GM18502 (cell line): Measurements from ENCODE around the gene CCDC87.
"Not testable (repeated sequence)": the region's sequence is repeated elsewhere in the genome, so short reads cannot be mapped to it uniquely, and the experiment has no call there.

ENCODE experiments used
- ATAC-seq: cut with Tn5 transposase; IDR thresholded peaks from one replicate; pipeline ENCODE4 v1.9.1; 2021; ENCODE audit warnings: mild to moderate bottlenecking; ENCODE audit not compliant: unreplicated experiment, poor library complexity

The CCDC87 gene, protein sequence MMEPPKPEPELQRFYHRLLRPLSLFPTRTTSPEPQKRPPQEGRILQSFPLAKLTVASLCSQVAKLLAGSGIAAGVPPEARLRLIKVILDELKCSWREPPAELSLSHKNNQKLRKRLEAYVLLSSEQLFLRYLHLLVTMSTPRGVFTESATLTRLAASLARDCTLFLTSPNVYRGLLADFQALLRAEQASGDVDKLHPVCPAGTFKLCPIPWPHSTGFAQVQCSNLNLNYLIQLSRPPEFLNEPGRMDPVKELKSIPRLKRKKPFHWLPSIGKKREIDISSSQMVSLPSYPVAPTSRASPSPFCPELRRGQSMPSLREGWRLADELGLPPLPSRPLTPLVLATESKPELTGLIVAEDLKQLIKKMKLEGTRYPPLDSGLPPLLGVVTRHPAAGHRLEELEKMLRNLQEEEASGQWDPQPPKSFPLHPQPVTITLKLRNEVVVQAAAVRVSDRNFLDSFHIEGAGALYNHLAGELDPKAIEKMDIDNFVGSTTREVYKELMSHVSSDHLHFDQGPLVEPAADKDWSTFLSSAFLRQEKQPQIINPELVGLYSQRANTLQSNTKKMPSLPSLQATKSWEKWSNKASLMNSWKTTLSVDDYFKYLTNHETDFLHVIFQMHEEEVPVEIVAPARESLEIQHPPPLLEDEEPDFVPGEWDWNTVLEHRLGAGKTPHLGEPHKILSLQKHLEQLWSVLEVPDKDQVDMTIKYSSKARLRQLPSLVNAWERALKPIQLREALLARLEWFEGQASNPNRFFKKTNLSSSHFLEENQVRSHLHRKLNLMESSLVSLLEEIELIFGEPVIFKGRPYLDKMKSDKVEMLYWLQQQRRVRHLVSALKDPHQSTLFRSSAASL

DNA sequence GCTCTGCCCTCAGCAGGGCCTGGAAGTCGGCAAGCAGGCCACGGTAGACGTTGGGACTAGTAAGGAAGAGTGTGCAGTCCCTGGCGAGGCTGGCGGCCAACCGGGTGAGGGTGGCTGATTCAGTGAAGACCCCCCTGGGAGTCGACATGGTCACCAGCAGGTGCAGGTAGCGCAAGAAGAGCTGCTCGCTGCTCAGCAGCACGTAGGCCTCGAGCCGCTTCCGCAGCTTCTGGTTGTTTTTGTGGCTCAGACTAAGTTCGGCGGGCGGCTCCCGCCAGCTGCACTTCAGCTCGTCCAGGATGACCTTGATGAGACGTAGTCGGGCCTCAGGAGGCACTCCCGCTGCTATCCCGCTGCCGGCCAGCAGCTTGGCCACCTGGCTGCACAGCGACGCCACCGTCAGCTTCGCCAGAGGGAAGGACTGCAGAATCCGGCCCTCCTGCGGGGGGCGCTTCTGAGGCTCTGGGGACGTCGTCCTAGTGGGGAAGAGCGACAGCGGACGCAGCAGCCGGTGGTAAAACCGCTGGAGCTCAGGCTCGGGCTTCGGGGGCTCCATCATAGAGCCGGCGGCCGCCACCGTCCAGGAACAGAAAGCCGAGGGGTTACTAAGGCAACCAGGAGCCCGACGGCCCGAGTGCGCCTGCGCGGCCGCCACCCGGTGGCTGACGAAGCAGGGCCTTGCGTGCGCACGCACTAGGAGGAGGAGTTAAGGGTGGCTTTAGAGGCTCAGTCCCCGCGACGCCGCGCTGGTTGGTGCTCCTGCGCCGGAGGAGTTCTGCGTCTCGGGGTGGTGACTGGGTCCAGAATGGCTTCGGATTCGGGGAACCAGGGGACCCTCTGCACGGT is at the start of gene CCDC87, which contains the start of gene CCS:
TSS of gene CCDC87 (minus strand) at position 607 of the 846 bp plus-strand sequence. CDS start at position 559, 48 bp downstream.
TSS of gene CCS (plus strand) at position 729 of the 846 bp plus-strand sequence. CDS start at position 806, 77 bp downstream.
- ATAC-seq, result peak; percentile 92

DNA sequence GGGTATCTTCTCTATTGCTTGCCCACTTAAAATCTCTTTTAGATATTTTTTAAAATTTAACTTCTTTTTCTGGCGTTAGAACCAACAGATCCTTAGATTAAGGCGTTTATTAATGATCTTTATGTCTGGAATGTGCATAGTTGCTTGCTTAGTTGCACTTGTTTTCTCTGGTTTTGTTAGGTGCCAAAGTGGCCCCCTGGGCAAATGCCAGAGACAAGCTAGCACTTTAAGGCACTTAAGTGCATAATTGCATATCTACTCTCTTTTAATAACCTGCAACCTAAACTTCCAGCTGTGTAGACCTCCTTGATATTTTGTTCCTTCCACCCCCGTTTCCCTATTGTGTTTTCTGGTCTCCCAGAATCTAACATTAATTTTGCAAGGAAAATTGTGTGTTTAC is 49.0 kb upstream of the CCDC87 start:
- ATAC-seq, result no peak

DNA sequence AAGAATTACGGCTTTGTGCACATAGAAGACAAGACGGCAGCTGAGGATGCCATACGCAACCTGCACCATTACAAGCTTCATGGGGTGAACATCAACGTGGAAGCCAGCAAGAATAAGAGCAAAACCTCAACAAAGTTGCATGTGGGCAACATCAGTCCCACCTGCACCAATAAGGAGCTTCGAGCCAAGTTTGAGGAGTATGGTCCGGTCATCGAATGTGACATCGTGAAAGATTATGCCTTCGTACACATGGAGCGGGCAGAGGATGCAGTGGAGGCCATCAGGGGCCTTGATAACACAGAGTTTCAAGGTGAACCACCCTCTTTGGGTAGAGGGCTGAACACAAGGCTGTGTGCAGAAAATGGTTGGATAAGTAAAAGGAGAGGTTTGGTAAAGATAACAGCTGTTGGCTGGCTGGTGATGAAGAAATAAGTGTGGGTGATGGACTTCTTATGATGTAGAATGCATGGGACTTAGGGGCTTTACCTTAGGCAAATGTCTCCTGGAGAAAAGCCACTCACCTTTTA is 47.0 kb upstream of the CCDC87 start:
- ATAC-seq, result not testable (repeated sequence)

DNA sequence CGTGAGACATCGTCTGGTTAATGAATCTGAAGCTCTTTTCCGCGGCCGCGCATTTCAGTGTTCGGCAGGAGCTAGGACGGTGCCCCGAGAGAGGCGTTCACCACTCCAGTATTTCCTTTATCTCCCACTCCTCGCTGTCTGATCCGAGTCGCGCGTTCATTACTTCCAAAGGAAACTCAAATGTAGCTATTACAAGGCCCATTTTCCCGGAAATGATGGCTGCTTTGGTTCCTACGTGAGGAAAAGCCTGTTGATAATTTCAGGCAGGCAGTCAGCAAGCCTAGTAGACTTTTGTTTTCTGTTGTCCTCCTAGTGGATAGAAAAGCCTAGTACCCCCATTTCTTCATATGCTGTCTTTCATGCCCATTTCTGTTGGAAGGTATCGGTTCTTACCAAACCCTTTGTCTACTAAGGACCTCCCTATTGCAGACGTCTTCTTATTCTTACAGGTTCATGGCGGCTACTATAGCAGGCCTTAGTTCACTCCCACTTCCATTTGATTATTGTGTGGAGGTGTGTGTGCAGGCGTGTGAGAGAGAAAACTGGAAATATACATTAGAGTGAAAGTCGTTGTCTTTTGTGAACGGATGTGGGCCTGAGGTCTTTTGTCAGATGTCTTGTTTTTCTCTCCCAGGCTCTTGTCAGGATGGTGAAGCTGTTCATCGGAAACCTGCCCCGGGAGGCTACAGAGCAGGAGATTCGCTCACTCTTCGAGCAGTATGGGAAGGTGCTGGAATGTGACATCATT is 46.4 kb upstream of the CCDC87 start:
- no peak for ATAC-seq

DNA sequence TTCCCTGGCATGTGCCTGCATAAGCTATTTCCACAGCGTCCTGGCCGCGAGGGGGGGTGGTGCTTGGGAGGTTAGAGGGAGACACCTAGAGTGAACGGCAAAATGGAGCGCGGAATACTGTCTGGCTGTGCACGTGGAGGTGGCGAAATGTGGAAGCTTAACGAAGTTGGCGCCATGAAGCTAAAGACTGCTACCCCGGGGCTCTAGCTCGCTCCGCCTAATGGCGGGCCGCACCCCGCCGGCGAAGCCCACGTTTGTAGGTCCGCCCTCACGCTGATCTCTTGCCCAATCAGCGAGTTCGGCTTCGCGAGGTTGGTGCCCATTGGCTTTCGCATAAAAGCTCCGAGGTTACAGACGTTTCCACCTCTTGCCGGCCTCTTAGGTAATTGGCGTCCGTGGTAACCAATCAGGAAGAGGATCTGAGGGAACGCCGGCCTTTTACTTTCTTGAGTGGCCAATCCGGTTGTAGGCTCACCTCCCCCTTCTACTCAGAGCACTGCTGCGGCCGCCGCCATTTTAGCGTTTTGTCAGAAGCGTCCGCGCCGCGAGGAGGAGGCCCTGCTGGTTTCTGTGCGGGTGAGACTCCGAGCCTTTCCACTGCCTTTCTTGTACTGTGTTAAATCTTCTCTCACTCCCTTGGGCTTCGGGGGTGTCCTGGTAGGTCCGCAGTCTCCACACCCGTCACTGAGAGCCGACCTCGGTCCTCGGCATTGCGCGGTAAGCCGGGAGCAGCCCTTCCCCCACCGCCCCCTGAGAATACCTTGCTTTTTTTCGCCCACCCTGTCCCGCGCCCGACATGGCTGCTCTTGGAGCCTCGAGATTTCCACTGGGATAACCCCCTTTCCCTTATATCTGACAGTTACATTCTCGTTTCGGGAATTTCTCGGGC is 45.6 kb upstream of the CCDC87 start, which contains the start of gene RBM4:
TSS of gene RBM4 (plus strand) at position 527 of the 889 bp plus-strand sequence. CDS start 1,009 bp downstream, outside the sequence.
- peak; percentile 95 for ATAC-seq

DNA sequence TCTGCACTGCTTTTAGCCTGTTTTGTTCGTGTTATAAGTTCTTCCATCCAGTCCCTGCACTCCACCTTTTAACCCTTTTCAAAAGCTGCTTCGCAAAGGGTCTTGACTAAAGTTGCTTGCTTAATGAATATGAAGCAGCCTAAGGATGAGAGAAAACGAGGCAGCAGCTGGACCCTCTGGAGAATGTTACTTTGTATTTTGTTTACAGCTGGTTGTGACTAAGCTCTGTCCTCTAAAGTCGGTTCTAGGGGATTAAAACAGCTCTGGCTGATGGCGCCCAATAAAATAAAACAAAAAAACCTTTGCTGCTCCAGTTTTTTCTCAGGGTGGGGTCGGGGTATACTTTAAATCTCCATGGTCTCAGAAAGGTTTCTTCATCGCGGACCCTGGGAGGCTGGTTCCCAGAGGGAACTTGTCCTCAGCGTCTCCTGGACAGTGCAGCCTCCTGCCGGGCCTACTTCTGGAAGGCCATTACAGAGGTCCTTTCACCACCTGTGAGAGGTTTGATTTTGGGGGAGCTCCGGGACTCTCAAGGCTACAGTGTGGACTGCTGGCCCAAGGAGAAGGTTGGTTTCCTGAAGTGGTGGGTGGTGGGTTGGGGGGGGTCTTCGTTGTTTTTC is 44.8 kb upstream of the CCDC87 start:
- no peak for ATAC-seq

DNA sequence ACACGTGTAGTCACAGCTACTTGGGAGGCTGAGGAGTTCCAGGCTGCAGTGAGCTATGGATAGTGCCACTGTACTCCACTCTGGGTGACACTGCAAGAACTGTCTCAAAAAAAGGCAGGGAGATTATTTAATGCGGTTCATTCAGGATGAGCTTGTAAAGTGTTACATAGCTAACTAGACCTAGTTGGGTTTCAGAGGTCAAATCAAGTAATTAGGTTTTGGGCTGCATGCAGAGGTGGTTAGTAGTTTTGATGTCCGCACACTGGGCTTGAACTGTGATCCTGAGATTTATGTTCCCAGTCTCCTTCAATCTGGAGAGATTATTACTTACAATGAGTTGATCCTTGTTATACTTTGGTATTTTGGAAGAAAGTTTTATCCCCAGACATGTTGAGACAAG is 43.5 kb upstream of the CCDC87 start:
- no peak for ATAC-seq

DNA sequence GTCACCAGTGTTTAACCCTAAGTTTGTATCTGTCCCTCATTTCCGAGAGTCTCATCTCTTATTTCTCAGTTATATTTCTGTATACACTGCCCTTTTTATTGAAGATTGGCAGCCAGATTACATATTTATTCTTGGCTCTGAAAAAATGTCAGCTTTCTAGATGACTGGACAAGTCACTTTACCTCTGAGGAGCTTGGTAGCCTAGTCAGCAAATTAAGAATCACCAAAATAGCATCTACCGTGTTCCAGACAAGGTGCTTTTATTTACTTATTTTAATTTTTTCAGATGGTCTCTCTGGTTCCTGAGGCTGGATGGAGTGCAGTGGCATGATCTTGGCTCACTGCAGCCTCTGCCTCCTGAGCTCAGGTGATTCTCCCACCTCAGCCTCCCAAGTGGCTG is 40.1 kb upstream of the CCDC87 start:
- no peak for ATAC-seq

DNA sequence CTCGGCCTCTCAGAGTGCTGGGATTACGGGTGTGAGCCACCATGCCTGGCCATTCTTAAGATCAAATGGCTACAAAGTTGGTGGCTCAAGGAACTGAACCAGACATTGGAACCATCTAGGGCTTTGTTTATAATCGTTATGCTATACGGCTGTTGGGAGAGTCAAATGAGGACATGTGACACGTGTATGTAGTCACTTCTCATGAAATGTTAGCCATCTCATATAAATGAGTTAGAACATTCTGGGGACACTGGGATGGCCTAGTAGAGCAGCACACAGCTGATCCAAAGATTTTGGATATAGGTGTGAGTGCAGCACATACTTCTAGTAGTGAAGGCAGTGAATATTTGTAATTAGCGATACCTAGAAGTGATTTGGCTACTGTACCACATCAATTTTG is 39.0 kb upstream of the CCDC87 start:
- no peak for ATAC-seq

DNA sequence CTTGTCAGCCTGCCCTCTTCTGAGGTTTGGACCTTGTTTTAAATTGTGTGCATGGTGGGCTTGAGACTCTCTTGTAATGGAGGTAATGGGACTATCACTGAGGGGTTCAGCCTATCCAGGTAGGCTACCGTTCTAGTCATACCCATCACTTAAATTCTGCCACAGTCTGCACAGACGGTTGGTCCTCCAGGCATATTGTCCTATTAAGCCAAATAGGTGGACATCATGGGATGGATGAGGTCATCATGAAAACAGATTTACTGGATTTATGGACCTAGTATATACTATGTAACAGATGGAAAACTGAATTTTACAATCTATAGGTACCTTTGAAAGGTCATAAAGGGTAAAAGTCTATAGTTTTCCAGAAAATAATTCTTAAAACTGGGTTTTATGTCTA is 36.5 kb upstream of the CCDC87 start:
- no peak for ATAC-seq

DNA sequence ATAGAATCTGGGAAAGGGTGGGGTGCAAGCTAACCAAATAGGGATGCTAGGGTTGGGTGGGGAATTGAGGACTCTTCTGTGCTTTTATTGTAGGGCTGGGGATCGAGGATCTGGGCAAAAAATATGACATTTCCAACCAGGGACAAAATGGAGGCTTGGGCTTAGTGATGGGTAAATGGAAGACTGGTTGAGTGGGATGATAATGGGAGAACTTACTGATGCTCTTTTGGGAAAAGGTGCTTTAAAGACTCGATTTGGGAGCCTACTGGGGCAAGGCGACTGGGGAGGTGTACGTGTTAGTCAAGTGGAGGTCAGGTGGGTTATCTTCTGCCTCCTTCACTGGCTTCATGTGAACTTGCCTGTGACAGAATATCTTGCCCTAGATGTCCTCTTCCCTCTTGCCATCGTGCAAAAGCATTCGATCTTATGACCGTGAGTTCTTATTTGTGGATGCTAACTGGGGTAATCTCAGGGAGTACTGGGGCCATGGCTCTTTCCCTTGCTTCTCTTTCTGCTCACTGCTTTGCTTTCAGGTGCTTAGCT is 35.3 kb upstream of the CCDC87 start:
- no peak for ATAC-seq

DNA sequence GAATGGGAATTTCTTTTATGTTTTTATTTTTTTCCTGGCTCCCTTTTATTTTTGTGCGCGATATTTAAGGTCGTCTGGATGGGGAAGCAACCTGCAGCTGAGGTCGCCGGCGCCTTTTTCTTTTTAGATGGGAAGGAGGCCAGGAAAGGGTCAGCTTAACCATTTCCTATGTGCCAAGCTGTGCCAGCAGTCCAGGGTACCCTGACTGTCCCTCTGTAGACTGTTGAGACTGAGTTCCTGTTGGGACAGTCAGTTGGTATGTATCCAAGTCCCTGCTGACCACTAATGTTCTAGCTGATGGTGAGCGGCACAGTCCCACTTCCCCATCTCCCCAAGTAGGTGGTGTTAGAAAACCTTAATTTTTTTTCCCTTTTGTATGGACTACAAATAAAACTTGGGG is 34.1 kb upstream of the CCDC87 start:
- no peak for ATAC-seq

DNA sequence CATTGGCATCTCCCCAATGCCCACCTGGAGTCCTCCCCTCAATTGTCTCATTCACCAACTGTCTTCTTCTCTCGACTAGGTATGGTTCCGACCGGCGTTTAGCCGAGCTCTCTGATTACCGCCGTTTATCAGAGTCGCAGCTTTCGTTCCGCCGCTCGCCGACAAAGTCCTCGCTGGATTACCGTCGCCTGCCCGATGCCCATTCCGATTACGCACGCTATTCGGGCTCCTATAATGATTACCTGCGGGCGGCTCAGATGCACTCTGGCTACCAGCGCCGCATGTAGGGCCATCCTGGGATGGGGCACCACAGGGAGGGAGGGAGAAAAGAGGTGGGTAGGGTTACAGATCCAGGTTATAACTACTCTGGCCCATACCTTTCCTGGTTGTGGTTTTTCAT is 33.5 kb upstream of the CCDC87 start:
- ATAC-seq, result no peak

DNA sequence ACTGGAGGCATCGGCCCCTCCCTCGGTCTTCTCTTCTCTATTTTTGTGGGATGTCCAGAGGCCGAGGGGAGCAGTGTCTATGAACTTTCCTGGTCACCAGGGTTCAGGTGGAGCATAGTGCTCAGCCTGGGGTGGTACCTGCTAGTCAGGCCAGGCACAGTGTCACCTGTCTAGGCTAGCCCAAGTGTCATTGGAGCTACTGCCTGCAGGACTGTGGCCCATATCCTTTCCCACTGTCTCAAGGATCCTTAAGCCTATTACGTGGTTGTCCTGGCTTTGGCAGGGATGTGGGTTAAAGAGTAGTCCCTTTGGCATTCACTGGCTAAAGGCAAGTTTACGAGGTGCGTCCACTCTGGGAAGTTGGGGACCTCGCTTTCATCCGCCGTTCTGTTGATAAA is 32.9 kb upstream of the CCDC87 start:
- ATAC-seq, result no peak

DNA sequence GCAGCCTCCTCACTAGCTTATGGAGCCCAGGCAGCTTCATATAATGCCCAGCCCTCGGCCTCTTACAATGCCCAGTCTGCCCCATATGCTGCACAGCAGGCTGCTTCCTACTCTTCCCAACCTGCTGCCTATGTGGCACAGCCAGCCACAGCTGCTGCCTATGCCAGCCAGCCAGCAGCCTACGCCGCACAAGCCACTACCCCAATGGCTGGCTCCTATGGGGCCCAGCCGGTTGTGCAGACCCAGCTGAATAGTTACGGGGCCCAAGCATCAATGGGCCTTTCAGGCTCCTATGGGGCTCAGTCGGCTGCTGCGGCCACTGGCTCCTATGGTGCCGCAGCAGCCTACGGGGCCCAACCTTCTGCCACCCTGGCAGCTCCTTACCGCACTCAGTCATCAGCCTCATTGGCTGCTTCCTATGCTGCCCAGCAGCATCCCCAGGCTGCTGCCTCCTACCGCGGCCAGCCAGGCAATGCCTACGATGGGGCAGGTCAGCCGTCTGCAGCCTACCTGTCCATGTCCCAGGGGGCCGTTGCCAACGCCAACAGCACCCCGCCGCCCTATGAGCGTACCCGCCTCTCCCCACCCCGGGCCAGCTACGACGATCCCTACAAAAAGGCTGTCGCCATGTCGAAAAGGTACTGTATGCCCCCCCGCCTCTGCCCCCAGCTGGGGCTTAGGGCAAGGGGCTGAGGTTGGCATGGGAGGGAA is 32.3 kb upstream of the CCDC87 start:
- ATAC-seq, result no peak

DNA sequence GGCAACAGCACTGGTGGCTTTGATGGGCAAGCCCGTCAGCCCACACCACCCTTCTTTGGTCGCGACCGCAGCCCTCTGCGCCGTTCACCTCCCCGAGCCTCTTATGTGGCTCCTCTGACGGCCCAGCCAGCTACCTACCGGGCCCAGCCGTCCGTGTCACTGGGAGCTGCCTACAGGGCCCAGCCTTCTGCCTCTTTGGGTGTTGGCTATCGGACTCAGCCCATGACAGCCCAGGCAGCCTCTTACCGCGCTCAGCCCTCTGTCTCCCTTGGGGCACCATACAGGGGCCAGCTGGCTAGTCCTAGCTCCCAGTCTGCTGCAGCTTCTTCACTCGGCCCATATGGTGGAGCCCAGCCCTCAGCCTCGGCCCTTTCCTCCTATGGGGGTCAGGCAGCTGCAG is 31.6 kb upstream of the CCDC87 start:
- no peak for ATAC-seq

DNA sequence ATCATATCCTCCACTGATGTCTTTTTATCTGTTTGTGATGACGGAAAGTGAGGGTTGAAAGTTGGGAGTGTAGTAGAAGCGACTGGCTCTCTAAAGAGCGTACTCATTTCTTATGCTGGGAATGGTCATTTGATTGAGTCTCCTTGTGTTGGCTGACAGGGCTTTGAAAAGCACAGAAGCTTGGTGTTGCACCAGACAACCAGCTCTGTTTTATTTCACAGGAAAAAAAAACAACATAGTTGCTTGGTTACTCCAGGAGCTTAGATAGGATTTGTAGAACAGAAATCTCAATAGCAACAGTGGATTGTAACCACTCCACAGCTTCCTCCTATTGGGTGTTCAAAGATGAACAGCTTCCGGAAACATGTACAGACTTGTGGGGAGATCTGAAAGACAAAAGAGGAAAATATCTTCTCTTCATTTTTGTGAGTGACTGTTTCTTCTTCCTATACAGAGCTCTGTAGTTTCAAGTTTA is 26.3 kb upstream of the CCDC87 start:
- ATAC-seq, result no peak
